Measurements from ENCODE around the gene ATP2A2.

DNA sequence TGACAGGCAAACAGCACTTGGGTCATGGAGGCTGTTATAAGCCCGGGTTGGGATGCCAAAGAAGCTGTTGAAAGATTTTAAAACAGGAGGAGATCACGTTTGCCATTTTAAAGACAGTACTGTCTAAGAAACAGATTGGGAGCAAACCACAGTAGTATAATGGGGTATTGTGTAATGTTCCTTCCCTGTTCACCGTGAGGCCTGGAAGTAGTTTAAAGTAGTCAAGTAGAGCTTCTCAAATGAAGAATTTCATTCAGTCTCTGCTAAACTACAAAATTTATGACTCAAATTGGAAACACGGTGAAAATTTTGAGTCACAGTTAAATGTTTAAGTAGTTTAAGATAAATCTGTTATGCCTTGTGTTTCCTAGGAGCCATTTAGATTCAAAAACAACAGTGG lies 35.8 kb downstream of the ATP2A2 start:
- TF ChIP-seq, protein P1, sequence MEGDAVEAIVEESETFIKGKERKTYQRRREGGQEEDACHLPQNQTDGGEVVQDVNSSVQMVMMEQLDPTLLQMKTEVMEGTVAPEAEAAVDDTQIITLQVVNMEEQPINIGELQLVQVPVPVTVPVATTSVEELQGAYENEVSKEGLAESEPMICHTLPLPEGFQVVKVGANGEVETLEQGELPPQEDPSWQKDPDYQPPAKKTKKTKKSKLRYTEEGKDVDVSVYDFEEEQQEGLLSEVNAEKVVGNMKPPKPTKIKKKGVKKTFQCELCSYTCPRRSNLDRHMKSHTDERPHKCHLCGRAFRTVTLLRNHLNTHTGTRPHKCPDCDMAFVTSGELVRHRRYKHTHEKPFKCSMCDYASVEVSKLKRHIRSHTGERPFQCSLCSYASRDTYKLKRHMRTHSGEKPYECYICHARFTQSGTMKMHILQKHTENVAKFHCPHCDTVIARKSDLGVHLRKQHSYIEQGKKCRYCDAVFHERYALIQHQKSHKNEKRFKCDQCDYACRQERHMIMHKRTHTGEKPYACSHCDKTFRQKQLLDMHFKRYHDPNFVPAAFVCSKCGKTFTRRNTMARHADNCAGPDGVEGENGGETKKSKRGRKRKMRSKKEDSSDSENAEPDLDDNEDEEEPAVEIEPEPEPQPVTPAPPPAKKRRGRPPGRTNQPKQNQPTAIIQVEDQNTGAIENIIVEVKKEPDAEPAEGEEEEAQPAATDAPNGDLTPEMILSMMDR (IDR thresholded peaks at IDR 0.05), result no peak
- no peak for TF ChIP-seq POLR2A (IDR thresholded peaks at IDR 0.05)
